Mucosa of stomach (tissue), 1 donor: ENCODE results near the gene HMGN1.

Experiments
- H3K27me3 ChIP-seq: one replicate; pipeline ENCODE4 v1.7.0; 2013; ENCODE audit warnings: mild to moderate bottlenecking, low read length; ENCODE audit not compliant: control insufficient read depth, insufficient read depth
- H3K36me3 ChIP-seq: one replicate; pipeline ENCODE4 v1.7.0; 2013; ENCODE audit warnings: low read length; ENCODE audit not compliant: control insufficient read depth, insufficient read depth
- H3K4me1 ChIP-seq: one replicate; pipeline ENCODE4 v1.7.0; 2013; ENCODE audit warnings: mild to moderate bottlenecking, low read length; ENCODE audit not compliant: control insufficient read depth, insufficient read depth
- H3K4me3 ChIP-seq: one replicate; pipeline ENCODE4 v1.7.0; 2013; ENCODE audit warnings: low read length
- H3K9ac ChIP-seq: one replicate; pipeline ENCODE4 v1.7.0; 2013; ENCODE audit warnings: mild to moderate bottlenecking, low read length, moderate library complexity
- H3K9me3 ChIP-seq: one replicate; pipeline ENCODE4 v1.7.0; 2013; ENCODE audit warnings: mild to moderate bottlenecking, low read length, moderate library complexity; ENCODE audit not compliant: control insufficient read depth
- donor health status: Pancreatic carcinoma.

The HMGN1 gene

DNA sequence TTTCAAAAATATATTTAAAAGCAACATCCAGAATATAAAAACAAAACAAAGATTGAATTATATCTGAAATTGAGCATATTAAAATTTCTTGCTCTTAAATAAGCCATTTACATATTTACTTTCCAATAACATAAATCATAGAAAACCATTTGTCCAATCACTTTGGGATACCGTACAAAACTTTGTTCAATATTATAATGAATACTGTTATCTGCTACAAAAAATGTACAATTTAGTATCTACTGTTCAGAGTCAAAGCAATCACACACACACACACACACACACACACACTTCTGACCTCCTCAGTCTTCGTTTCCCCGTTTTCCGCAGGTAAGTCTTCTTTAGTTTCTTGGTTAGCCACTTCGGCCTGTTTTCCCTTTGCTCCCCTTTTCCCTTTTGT lies 4.0 kb downstream of the HMGN1 start:
- Histone ChIP-seq H3K4me1 (peaks cover 18% of the 10 kb centered on the region), H3K36me3 (no peaks in the 10 kb centered on the region)

DNA sequence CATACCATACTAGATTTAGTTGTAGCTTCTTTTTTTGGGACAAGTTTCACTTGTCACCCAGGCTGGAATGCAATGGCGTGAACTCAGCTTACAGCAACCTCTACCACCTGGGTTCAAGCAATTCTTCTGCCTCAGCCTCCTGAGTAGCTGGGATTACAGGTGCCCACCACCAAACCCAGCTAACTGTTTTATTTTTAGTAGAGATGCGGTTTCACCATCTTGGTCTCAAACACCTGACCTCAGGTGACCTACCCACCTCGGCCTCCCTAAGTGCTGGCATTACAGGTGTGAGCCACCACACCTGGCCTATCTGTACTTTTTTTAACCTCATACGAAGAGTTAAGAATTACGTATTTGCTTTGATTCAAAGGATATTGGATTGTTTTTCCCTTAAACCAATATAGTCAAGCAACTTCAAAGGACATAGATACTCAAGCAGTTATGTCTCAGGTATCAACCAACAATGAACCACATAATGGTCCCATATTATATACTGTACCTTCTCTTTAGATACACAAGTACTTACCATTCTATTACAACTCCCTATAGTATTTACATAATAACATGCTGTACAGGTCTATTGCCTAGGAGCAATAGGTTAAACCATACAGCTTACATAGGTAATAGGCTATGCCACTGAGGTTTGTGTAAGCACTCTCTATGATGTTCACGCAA lies 7.5 kb downstream of the HMGN1 start:
- Histone ChIP-seq H3K4me3 (no peak overlapping the region), H3K9me3 (no peaks in the 10 kb centered on the region), H3K36me3 (no peaks in the 10 kb centered on the region), H3K4me1 (peaks cover 11% of the 10 kb centered on the region), H3K9ac (no peak overlapping the region), H3K27me3 (no peaks in the 10 kb centered on the region)

More for the DNA sequence above, 4.0 kb downstream of the HMGN1 start:
- H3K9ac ChIP-seq, result no peak overlapping the region
- H3K4me3 ChIP-seq, result no peak overlapping the region
- no peaks in the 10 kb centered on the region for H3K27me3 ChIP-seq
- no peaks in the 10 kb centered on the region for H3K9me3 ChIP-seq

DNA sequence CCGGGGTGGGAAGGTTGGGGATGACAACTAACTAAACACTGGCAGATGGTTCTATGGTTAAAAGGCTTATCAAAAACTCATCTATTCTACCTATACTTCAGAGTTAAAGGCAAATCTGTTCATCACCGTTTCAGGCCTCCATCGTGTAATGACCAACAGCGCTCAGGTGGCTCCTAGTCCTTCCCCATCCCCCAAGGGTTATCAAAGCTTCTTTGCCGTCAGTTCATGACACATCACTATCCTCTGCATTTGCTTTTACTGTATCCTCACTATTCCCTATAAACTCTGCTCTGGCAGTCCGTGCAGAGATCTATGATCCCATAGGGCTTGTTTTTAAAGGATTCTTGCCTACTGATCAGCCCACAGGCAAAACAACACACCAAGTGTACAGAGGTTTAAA lies 8.2 kb downstream of the HMGN1 start:
- Histone ChIP-seq H3K4me1 (peaks cover 4% of the 10 kb centered on the region), H3K27me3 (no peaks in the 10 kb centered on the region), H3K9ac (peak overlapping the region; percentile 8), H3K9me3 (no peaks in the 10 kb centered on the region), H3K4me3 (no peak overlapping the region), H3K36me3 (no peaks in the 10 kb centered on the region)

DNA sequence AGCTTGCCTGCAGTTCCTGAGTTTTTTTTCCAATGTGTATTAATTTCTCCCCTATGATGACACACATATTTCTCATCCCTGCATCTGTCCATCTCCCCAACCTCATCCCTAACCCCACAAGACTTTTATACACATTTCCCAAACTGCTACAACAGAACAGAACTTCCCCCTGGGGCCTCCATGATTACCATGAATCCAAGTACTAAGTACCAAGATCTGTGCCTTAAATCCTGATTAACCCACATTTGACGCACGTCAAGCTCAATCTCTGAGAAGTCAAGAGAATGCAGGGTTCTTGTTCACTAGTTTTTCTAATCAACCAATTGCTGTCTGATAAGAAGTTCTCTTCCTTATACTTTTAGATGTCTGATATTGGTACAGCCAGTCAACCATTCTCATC lies 9.7 kb downstream of the HMGN1 start:
- H3K36me3 ChIP-seq, result no peaks in the 10 kb centered on the region
- H3K4me1 ChIP-seq, result no peaks in the 10 kb centered on the region
- no peaks in the 10 kb centered on the region for H3K9me3 ChIP-seq
- H3K27me3 ChIP-seq, result no peaks in the 10 kb centered on the region
- H3K9ac ChIP-seq, result no peak overlapping the region
- no peak overlapping the region for H3K4me3 ChIP-seq

DNA sequence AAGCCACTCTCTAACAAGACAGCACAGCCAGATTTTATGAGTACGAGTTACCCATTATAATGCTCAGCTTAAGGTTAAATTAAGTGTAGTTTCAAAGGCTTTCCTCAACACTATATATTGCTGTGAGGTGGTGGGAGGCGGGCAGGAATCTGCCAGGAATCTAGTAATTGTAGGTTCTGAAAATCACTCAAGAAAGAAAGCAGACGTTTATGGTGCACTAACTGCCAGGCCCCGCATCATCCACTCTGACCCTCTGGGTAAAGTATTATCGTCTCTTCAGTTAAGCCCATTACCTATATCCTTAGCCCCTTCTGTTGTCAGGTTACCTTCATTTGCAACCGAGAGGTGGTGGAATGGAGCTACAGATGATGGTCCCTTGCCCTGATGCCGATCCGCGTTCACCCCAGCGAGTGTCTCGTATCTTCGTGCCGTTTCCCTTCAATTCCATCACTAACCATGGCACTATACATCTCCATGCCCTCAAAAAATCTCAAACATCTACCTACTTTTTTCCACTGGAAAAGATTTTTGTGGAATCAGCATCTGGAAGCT lies 12.4 kb downstream of the HMGN1 start:
- Histone ChIP-seq H3K9ac (no peak overlapping the region), H3K4me1 (no peaks in the 10 kb centered on the region), H3K36me3 (no peaks in the 10 kb centered on the region), H3K27me3 (no peaks in the 10 kb centered on the region), H3K9me3 (no peaks in the 10 kb centered on the region), H3K4me3 (no peak overlapping the region)

DNA sequence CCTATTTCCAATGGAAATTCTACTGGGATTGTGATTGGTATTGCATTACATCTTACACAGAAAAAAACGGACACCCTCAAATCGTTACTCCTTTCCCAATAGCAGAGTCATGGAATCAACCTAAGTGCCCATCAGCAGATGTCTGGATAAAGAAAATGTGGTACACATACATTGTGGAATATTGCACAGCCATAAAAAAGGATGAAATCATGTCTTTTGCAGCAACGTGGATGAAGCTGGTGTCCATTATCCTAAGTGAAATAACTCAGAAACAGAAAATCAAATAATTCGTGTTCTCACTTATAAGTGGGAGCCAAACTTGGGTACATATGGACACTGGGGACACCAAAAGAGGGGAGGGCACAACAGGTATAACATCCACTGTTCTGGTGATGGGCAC lies 14.3 kb downstream of the HMGN1 start:
- H3K4me1 ChIP-seq, result no peaks in the 10 kb centered on the region
- H3K4me3 ChIP-seq, result no peak overlapping the region
- H3K27me3 ChIP-seq, result no peaks in the 10 kb centered on the region
- H3K9ac ChIP-seq, result no peak overlapping the region
- H3K36me3 ChIP-seq, result no peaks in the 10 kb centered on the region
- no peaks in the 10 kb centered on the region for H3K9me3 ChIP-seq

DNA sequence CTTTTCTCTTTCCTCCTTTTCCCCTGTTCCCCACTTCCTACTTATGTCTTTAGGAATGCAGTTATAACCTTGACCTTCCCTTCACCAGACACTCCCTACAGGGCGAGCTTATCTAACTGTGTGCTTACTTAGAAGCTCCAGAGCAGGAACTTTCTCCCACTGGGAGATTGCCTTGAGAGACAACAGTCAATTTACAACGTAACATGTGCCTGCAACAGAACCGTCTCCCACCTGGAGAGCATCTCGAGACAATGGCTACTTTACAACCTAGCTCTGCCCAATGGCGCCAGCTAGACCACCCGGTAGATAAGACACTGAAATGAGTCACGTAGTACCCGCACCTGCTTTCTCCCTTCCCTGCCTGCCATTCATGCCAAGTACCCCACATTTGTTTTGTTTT lies 16.7 kb downstream of the HMGN1 start:
- Histone ChIP-seq H3K4me1 (no peaks in the 10 kb centered on the region), H3K9me3 (no peaks in the 10 kb centered on the region)

DNA sequence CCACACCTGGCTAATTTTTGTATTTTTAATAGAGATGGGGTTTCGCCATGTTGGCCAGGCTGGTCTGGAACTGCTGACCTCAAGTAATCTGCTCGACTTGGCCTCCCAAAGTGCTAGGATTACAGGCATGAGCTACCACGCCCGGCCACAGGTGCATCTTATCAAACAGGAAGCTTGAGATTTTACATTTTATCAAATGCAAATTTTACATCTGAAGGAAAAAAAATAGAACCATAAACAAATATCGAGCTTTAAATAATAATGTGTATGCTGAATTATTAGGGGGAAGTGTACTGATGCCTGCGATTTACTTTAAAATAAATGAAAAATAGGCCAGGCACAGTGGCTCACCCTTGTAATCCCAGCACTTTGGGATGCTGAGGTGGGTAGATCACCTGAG lies 18.9 kb downstream of the HMGN1 start:
- Histone ChIP-seq H3K4me1 (no peaks in the 10 kb centered on the region), H3K27me3 (no peaks in the 10 kb centered on the region), H3K9ac (no peak overlapping the region), H3K9me3 (no peaks in the 10 kb centered on the region), H3K36me3 (no peaks in the 10 kb centered on the region), H3K4me3 (no peak overlapping the region)

More for the DNA sequence above, 16.7 kb downstream of the HMGN1 start:
- no peak overlapping the region for H3K9ac ChIP-seq
- no peak overlapping the region for H3K4me3 ChIP-seq
- H3K27me3 ChIP-seq, result no peaks in the 10 kb centered on the region
- no peaks in the 10 kb centered on the region for H3K36me3 ChIP-seq

DNA sequence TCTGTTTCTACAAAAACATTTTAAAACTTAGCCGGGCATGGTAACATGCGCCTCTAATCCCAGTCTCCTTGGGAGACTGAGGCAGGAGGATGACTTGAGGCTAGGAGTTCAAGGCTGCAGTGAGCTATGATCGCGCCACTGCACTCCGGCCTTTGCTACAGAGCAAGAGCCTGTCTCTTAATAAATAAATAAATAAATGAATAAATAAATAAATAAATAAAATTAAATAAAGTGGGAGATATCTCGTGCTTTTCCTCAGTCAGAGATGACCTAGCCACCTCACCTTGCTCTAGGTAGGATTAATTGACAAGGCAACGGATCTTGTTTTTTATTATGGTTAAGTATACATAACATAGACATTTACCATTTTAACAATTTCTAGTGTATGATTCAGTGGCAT lies 21.2 kb downstream of the HMGN1 start:
- no peak overlapping the region for H3K9ac ChIP-seq
- H3K9me3 ChIP-seq, result no peaks in the 10 kb centered on the region
- no peak overlapping the region for H3K4me3 ChIP-seq
- no peaks in the 10 kb centered on the region for H3K36me3 ChIP-seq
- H3K4me1 ChIP-seq, result no peaks in the 10 kb centered on the region
- no peaks in the 10 kb centered on the region for H3K27me3 ChIP-seq

DNA sequence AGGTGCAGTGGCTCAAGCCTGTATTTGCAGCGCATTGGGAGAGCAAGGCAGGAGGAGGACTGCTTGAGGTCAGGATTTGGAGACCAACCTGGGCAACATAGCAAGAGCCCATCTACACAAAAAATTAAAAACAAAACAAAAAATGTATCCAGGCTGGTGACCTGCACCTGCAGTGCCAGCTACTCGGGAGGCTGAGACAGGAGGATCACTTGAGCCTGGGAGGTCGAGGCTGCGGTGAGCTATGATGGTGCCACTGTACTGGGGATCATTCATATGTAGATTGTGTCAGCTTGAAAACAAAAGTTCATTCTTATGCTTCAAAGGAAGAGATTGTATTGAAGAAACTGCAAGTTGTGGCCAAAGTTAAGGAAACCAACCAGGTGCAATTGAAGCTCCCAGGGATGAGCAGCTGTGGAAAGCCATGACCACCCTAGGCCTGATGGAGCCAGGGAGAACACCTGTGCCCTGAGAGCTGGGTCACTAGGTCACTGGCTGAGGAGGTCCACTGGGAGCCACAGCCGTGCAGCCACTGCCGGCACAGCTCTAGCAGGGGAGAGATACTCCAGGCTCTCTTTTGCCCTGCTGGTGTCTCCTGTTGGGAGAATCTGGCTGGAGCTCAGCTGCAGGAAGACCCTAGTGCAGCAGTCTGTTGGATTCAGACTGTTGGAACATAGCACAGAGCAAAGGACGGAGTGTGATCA lies 22.1 kb downstream of the HMGN1 start:
- no peak overlapping the region for H3K4me3 ChIP-seq
- H3K27me3 ChIP-seq, result no peaks in the 10 kb centered on the region
- no peak overlapping the region for H3K9ac ChIP-seq
- H3K9me3 ChIP-seq, result no peaks in the 10 kb centered on the region
- no peaks in the 10 kb centered on the region for H3K4me1 ChIP-seq
- no peaks in the 10 kb centered on the region for H3K36me3 ChIP-seq

DNA sequence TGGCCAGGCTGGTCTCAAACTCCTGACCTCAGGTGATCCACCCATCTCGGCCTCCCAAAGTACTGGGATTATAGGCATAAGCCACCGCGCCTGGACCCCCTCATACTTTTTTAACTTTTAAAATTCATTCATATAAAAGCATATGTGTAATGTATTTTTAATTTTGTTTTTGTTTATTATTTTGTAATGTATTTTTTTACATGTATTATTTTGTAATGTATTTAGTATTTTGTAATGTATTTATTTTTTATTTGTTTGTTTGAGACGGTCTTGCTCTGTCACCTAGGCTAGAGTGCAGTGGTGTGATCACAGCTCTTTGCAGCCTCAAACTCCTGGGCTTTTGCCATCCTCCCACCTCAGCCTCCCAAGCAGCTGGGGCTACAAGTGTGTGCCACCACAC lies 23.4 kb downstream of the HMGN1 start:
- no peak overlapping the region for H3K9ac ChIP-seq
- no peaks in the 10 kb centered on the region for H3K27me3 ChIP-seq
- H3K36me3 ChIP-seq, result no peaks in the 10 kb centered on the region
- H3K9me3 ChIP-seq, result no peaks in the 10 kb centered on the region
- H3K4me1 ChIP-seq, result no peaks in the 10 kb centered on the region
- H3K4me3 ChIP-seq, result no peak overlapping the region

DNA sequence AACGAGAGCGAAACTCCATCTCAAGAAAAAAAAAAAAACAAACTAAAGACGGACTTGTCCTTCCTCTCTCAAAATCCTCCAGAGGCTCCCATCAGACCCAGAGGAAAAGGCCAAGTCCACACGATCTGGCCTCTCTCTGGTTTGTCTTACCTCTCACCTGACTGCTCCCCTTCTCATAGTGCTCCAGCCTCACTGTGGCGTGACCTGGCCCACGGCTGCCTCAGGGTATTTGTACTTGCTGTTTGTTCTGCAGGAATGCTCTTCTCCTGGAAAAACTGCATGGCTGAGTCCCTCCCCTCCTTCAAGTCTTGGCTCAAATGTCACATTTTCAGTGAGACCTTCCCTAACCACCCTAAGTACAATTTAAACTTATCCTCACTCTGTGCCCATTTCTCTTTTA lies 27.5 kb downstream of the HMGN1 start:
- Histone ChIP-seq H3K9ac (no peak overlapping the region), H3K27me3 (no peaks in the 10 kb centered on the region), H3K4me1 (peaks cover 11% of the 10 kb centered on the region), H3K36me3 (no peaks in the 10 kb centered on the region), H3K9me3 (no peaks in the 10 kb centered on the region), H3K4me3 (no peak overlapping the region)
